ENCODE results near the gene FAM184A. TPM values are rescaled to one million over a fixed set of nuclear protein-coding genes. Genes with fewer than 3 reads are reported as not detected.
A peak's percentile ranks its signal among the peaks of the same experiment; 100 is the strongest.

FAM184A gene
- total RNA-seq, 2 donors from 2014 or later, result 2.1 to 3.5 TPM

- H3K4me1 Mint-ChIP-seq, result peaks cover 32% of the 10 kb centered on the region
- H3K27ac Mint-ChIP-seq, result peak overlapping the region; percentile 98
- no peaks in the 10 kb centered on the region for H3K36me3 Mint-ChIP-seq (ENCODE audit: low read depth)
- peak; percentile 36 to 50 (median 45) for DNase-seq
- ATAC-seq, result peak; percentile 57
- H3K4me3 Mint-ChIP-seq, result peak overlapping the region; percentile 97
- no peaks in the 10 kb centered on the region for H3K27me3 Mint-ChIP-seq
- no peaks in the 10 kb centered on the region for H3K9me3 ChIP-seq (ENCODE audit: control insufficient read depth, low read length, poor library complexity, severe bottlenecking)
These were observed 655 bp downstream of the FAM184A start for GRCh38 chr6:119077643-119078375.

- peaks cover 32% of the 10 kb centered on the region for H3K4me1 Mint-ChIP-seq
- DNase-seq (no peak), ATAC-seq (no peak)
- H3K9me3 ChIP-seq (ENCODE audit: control insufficient read depth, low read length, poor library complexity, severe bottlenecking), result no peaks in the 10 kb centered on the region
- no peaks in the 10 kb centered on the region for H3K36me3 Mint-ChIP-seq (ENCODE audit: low read depth)
- peak overlapping the region; percentile 98 for H3K27ac Mint-ChIP-seq
- H3K27me3 Mint-ChIP-seq, result no peaks in the 10 kb centered on the region
- H3K4me3 Mint-ChIP-seq, result peak overlapping the region; percentile 97
These were observed 1.1 kb downstream of the FAM184A start for GRCh38 chr6:119077391-119077642.

DNA sequence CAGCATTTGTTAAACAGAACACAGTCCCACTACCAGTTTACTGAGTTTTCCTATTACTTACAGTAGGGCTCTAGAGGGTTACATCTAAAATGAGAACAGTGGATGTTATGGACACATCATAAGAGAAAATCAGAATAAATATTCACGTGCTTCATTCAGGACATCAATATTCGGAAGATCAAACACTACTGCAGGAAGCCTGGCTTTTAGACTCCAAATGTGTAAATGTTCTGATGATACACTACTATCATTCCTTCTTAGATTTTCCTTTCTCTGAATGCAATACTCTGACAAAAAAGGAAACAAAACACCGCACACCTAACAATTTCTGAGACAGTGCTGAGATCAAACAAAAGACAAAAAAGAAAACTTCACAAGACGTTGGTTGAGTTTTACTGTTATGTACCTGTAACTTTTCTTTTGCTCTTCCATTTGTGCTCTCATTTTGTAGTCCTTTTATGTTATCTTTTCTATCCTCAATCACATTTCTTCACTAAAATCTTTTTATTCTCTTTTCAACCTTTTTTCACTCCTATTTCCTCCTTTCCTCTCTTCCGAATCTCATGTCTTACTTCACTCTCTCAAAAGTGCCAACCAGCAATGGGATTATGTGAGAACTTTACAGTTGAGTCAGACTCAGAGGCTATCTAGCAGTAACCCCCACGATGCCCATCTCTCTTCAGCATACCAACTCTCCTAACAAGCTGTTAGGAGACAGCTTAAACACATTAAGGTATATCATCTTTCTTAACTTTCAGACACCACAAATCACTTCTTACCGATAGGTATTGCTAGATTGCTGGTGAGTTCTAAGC is 1.7 kb downstream of the FAM184A start:
- Mint-ChIP-seq H3K4me3 (peak overlapping the region; percentile 97), H3K4me1 (peaks cover 32% of the 10 kb centered on the region), H3K27ac (peak overlapping the region; percentile 98), H3K27me3 (no peaks in the 10 kb centered on the region), H3K36me3 (ENCODE audit: low read depth) (no peaks in the 10 kb centered on the region)
- DNase-seq (no peak), ATAC-seq (no peak)
- H3K9me3 ChIP-seq (ENCODE audit: control insufficient read depth, low read length, poor library complexity, severe bottlenecking), result no peaks in the 10 kb centered on the region

GRCh38 chr6:119076173-119076572 is 2.3 kb downstream of the FAM184A start:
- peaks cover 32% of the 10 kb centered on the region for H3K4me1 Mint-ChIP-seq
- H3K27ac Mint-ChIP-seq, result peak overlapping the region; percentile 98
- DNase-seq (no peak), ATAC-seq (peak; percentile 11)
- no peaks in the 10 kb centered on the region for H3K36me3 Mint-ChIP-seq (ENCODE audit: low read depth)
- peak overlapping the region; percentile 97 for H3K4me3 Mint-ChIP-seq
- no peaks in the 10 kb centered on the region for H3K27me3 Mint-ChIP-seq
- no peaks in the 10 kb centered on the region for H3K9me3 ChIP-seq (ENCODE audit: control insufficient read depth, low read length, poor library complexity, severe bottlenecking)

DNA sequence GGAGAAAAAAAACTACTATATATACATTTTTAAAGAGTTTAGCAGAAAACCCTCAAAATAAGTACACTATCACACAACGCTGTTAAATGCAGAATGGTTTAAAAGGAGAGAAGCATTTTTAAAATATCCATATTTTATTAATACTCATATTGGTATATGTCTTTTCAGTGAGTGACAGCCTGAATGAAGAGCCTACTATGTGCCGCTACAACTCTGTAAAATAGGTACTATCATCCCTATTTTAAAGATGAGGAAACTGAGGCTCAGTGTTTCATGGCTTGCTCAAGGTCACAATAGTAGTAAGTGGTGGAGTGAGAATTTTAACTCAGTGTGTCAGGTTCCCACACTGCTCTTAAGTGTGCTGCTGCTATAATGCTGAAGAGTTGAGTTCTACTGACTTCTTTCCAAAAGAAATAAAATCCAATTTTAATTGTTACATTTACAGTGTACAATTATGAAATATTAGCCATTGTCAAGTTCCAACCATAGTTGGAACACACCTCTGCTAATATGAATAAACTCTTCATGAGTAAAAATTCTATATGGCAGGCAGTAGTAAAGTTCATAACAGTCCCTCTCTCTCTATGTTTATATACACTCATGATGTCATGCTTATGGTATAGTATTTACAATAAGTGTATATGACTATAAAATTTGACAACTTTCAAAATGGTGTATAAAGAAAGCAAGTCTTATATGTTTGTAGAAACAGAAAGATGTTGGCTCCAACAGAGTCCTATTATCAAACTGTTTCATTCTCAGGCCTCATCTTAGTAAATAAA is 3.1 kb downstream of the FAM184A start:
- Mint-ChIP-seq H3K27me3 (no peaks in the 10 kb centered on the region), H3K27ac (peak overlapping the region; percentile 98), H3K36me3 (ENCODE audit: low read depth) (no peaks in the 10 kb centered on the region), H3K4me1 (peaks cover 32% of the 10 kb centered on the region), H3K4me3 (no peak overlapping the region)
- ATAC-seq (no peak), DNase-seq (no peak)
- H3K9me3 ChIP-seq (ENCODE audit: control insufficient read depth, low read length, poor library complexity, severe bottlenecking), result no peaks in the 10 kb centered on the region

DNA sequence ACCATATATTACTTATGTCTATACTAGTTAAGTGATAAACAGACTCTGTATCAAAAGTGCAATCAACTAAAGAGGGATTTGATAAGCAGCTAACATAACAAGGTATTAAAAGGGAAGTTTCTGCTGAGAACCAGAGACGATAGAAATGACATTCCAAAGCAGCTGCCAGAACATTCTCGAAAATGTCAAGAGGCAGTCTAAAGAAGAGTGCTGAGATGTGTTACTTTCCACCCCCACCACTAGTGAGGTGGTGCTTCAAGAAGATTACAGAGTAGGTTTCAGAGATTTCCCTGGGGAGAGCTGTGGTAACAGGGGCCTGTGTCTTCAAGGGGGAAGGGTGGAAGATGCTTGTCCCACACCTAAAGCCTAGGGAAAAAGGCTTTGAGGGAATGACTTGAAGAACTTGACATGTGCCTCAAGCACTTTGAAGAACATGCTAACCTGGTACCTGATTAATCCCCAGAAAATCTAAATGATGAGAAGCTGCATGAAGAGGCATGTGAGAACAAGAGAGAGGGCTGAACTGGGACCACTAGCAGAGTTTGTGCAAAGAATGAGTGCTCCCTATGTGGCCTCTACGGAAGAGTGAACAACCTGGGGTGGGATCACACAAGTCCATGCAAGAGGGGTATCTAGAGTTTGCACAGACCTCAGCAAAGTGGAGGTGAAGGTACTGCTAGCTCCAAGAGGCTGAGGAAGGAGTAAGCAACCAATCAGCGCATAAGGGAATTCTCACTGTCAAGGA is 5.0 kb downstream of the FAM184A start:
- H3K27ac Mint-ChIP-seq, result peak overlapping the region; percentile 10
- ATAC-seq (no peak), DNase-seq (no peak)
- no peaks in the 10 kb centered on the region for H3K27me3 Mint-ChIP-seq
- no peaks in the 10 kb centered on the region for H3K36me3 Mint-ChIP-seq (ENCODE audit: low read depth)
- no peak overlapping the region for H3K4me3 Mint-ChIP-seq
- peaks cover 25% of the 10 kb centered on the region for H3K4me1 Mint-ChIP-seq
- no peaks in the 10 kb centered on the region for H3K9me3 ChIP-seq (ENCODE audit: control insufficient read depth, low read length, poor library complexity, severe bottlenecking)

GRCh38 chr6:119071576-119071975 is 6.9 kb downstream of the FAM184A start:
- Mint-ChIP-seq H3K27me3 (no peaks in the 10 kb centered on the region), H3K27ac (no peak overlapping the region), H3K4me3 (no peak overlapping the region), H3K4me1 (peaks cover 15% of the 10 kb centered on the region), H3K36me3 (ENCODE audit: low read depth) (no peaks in the 10 kb centered on the region)
- ATAC-seq, result no peak
- H3K9me3 ChIP-seq (ENCODE audit: control insufficient read depth, low read length, poor library complexity, severe bottlenecking), result no peaks in the 10 kb centered on the region
- DNase-seq, result no peak

DNA sequence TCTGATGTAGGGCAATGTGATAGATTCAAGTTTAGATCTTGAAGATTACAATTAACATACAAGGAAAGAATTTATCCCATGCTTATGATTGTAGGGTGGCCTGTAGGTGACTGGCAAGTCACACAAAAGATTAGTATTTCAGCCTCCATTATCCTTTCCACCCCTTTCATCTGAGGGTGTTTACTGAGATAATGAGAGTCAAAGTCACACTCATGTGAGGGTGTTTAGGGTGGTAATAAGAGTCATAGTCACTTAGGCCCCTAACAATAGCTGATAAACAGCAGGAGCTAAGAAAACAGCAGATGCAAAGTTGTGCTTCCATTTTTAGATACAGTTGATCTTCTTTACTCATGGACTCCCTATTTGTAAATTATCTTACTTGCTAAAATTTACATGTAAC is 11.4 kb downstream of the FAM184A start:
- no peaks in the 10 kb centered on the region for H3K9me3 ChIP-seq (ENCODE audit: control insufficient read depth, low read length, poor library complexity, severe bottlenecking)
- no peak overlapping the region for H3K27ac Mint-ChIP-seq
- H3K27me3 Mint-ChIP-seq, result no peaks in the 10 kb centered on the region
- H3K4me1 Mint-ChIP-seq, result no peaks in the 10 kb centered on the region
- no peak for ATAC-seq
- no peaks in the 10 kb centered on the region for H3K36me3 Mint-ChIP-seq (ENCODE audit: low read depth)
- no peak for DNase-seq
- H3K4me3 Mint-ChIP-seq, result no peak overlapping the region

DNA sequence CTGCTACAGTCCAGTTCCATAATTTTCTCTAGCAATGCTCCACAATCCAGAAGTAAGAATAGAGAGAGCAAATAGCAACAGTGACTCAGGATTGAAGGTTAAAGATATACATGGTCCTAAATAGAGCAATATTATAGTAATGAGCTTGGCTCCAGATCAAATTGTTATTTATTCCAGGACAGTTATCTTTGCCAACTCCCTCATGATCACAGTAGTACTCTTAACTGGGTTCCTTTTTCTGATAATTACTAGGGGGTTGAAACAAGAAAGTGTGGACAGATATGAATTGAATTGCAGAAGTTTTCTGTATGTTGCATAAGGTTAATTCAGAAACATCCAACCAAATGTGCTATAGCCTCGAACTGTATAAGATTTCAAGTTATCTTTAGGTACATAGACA is 11.9 kb downstream of the FAM184A start:
- H3K27me3 Mint-ChIP-seq, result no peaks in the 10 kb centered on the region
- no peak overlapping the region for H3K4me3 Mint-ChIP-seq
- H3K27ac Mint-ChIP-seq, result no peak overlapping the region
- H3K9me3 ChIP-seq (ENCODE audit: control insufficient read depth, low read length, poor library complexity, severe bottlenecking), result no peaks in the 10 kb centered on the region
- no peaks in the 10 kb centered on the region for H3K4me1 Mint-ChIP-seq
- no peak for DNase-seq
- no peaks in the 10 kb centered on the region for H3K36me3 Mint-ChIP-seq (ENCODE audit: low read depth)
- no peak for ATAC-seq

DNA sequence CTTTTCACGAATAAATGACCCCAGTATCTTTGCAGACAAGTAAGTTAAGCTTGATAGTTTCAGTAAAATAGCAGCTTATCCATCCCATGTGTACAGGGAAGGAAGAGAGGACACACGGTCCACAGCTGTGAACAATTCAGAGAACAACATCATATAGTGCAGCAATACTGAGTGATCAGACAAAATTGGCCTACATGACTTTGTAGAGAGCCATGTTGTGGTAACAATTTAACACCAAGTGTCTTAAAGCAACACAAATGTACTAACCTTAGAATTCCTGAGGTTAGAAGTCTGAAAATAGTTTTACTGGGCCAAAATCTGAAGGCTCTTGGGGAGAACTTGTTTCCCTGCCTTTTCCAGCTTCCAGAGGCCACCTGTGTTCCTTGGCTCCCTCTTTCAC is 12.5 kb downstream of the FAM184A start:
- Mint-ChIP-seq H3K27me3 (no peaks in the 10 kb centered on the region), H3K4me3 (no peak overlapping the region), H3K4me1 (peaks cover under 1% of the 10 kb centered on the region), H3K27ac (no peak overlapping the region), H3K36me3 (ENCODE audit: low read depth) (no peaks in the 10 kb centered on the region)
- DNase-seq, result no peak
- no peaks in the 10 kb centered on the region for H3K9me3 ChIP-seq (ENCODE audit: control insufficient read depth, low read length, poor library complexity, severe bottlenecking)
- ATAC-seq, result no peak

DNA sequence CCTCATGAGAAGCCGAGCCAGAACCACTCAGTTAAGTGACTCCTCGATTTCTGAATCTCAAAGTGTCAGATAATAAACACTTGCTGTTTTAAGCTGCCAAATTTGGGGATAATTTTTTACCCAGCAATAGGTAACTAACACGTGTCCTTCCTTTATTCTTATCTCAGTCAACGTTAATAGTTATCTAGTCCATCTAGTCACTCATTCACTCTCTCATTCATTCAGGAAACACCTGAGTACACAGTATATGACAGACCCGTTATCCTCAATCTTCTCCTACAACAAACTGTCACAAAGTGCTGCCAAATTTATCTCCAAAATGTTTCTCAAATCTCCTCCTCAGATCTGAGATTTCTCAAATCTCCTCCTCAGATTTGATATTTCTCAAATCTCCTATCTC is 13.1 kb downstream of the FAM184A start:
- no peak for DNase-seq
- Mint-ChIP-seq H3K27ac (no peak overlapping the region), H3K27me3 (no peaks in the 10 kb centered on the region), H3K4me1 (peaks cover 4% of the 10 kb centered on the region), H3K4me3 (no peak overlapping the region), H3K36me3 (ENCODE audit: low read depth) (no peaks in the 10 kb centered on the region)
- H3K9me3 ChIP-seq (ENCODE audit: control insufficient read depth, low read length, poor library complexity, severe bottlenecking), result no peaks in the 10 kb centered on the region
- no peak for ATAC-seq

DNA sequence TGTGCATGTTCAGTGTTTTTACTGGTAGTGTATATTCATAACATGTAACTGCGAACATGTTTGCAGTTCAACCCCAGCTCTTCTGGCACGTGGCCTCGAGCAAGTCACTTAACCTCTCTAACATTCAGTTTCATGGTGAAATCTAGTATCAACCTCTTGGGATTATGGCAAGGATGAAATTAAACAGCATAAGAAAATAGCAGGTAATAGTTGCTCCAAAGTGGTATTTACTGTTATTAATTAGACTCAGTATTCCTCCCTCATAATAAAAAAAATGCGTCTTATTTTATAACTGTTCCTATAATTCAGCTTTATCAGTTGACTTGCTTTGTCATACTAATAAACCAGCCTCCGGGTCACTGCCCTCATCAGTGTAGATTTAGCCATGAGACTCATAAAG is 15.0 kb downstream of the FAM184A start:
- DNase-seq (no peak), ATAC-seq (no peak)
- Mint-ChIP-seq H3K27ac (no peak overlapping the region), H3K27me3 (no peaks in the 10 kb centered on the region), H3K4me1 (peaks cover 10% of the 10 kb centered on the region), H3K4me3 (no peak overlapping the region), H3K36me3 (ENCODE audit: low read depth) (peaks cover 2% of the 10 kb centered on the region)
- no peaks in the 10 kb centered on the region for H3K9me3 ChIP-seq (ENCODE audit: control insufficient read depth, low read length, poor library complexity, severe bottlenecking)

- ATAC-seq, result no peak
- H3K4me1 Mint-ChIP-seq, result peaks cover 10% of the 10 kb centered on the region
- H3K4me3 Mint-ChIP-seq, result no peak overlapping the region
- no peaks in the 10 kb centered on the region for H3K9me3 ChIP-seq (ENCODE audit: control insufficient read depth, low read length, poor library complexity, severe bottlenecking)
- DNase-seq, result no peak
- no peaks in the 10 kb centered on the region for H3K27me3 Mint-ChIP-seq
- no peak overlapping the region for H3K27ac Mint-ChIP-seq
- peaks cover 2% of the 10 kb centered on the region for H3K36me3 Mint-ChIP-seq (ENCODE audit: low read depth)
These were observed 17.2 kb downstream of the FAM184A start for GRCh38 chr6:119061215-119061614.
